Activated CD4-positive, alpha-beta T cell treated with anti-CD3 and anti-CD28 coated beads, Interleukin-2, amount 10 ng/mL, durations not matched to agents 24 days and 14 days (primary cell): Measurements from ENCODE around the gene TBCCD1. TPM values are rescaled to one million over a fixed set of nuclear protein-coding genes. Genes with fewer than 3 reads are reported as not detected.

Source experiments
- DNase-seq: peaks from one replicate; pipeline ENCODE4 v3.0.0; 2022
- H3K27ac Mint-ChIP-seq: one replicate; pipeline ENCODE4 v1.8.0; 2022; ENCODE audit warnings: mild to moderate bottlenecking, mixed read lengths
- H3K27me3 Mint-ChIP-seq: one replicate; pipeline ENCODE4 v1.8.0; 2022; ENCODE audit warnings: mixed read lengths
- H3K36me3 Mint-ChIP-seq: one replicate; pipeline ENCODE4 v1.8.0; 2022; ENCODE audit warnings: low read depth, mild to moderate bottlenecking, mixed read lengths
- H3K4me1 Mint-ChIP-seq: one replicate; pipeline ENCODE4 v1.8.0; 2021; ENCODE audit warnings: mixed read lengths
- H3K4me3 Mint-ChIP-seq: one replicate; pipeline ENCODE4 v1.8.0; 2022; ENCODE audit warnings: mild to moderate bottlenecking, moderate library complexity, mixed read lengths
- H3K9me3 Mint-ChIP-seq: one replicate; pipeline ENCODE4 v1.8.0; 2021; ENCODE audit warnings: mixed read lengths
- intact Hi-C: fragments of 100-400 bp; cut with micrococcal nuclease; formaldehyde crosslinking; loops from one replicate; pipeline ENCODE4 v1.15.1; 2023
- total RNA-seq: library from RNA; stranded (reverse); gene quantifications from 2 replicates; pipeline ENCODE4 v1.2.3, GENCODE V29; 2022

Gene TBCCD1
- total RNA-seq, 1 donor from 2014 or later: 21.4 TPM

DNA sequence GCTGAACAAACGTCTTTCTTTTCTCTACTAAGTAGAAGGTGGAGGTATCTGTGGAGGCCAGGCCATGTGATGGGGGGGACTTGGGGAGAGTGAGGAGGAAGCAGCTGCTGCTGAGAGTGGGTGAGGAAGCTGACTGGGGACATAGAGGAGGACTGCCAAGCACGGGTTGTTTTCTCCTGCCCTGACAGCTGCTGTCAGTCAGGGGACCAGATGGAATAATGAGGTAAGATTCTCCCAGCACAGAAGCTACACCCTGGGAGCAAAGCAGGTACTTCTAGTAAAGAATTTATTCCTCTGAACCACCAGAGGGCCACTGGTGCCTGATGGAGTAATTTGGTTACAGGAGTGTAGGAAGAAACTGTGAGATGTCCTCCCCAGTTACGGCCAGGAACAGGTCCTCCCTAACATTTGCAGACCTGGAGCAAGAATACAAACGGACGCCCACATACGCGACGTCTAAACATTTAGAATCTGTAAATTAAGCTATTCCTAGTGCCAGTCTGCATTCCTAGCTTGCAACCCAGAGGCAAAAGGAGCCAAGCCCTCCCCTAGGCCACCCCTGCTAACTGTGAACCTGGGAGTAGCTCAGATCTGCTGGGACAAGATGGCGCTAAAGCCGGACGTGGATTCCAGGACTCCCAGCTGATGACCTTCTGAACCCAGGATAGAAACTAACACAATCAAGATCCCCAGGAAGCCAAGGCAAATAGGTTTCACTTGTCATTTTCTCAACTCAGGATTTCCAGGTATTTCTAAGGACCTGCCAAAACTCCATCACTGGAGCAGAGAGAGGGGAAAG is 37.7 kb downstream of the TBCCD1 start:
- Mint-ChIP-seq H3K4me1 (peaks cover 31% of the 10 kb centered on the region), H3K27ac (peak overlapping the region; percentile 54)
- intact Hi-C loops: no loop called here

DNA sequence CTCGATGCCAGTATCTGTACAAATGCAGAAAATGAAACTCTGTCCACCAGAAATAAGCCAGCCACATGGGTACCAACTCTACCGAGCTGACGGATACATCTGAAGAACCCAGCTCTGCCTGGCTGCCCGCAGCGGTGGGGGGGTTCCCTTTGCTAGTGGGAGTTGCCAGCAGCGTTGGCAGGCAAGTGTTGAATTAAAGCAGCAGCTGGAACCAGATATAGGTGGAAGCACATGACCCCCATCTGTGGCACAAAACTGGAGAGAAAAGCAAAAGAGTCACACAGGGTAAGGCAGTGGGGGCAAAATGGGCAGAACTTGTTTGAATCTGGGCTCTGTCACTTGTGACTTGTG is 40.9 kb downstream of the TBCCD1 start:
- DNase-seq: no peak
- Mint-ChIP-seq H3K27ac (no peak overlapping the region), H3K4me1 (peaks cover 27% of the 10 kb centered on the region), H3K27me3 (peaks cover 2% of the 10 kb centered on the region), H3K9me3 (peaks cover 16% of the 10 kb centered on the region), H3K4me3 (no peak overlapping the region), H3K36me3 (peaks cover 9% of the 10 kb centered on the region)
- intact Hi-C loops: no loop called here

More for the DNA sequence above, 37.7 kb downstream of the TBCCD1 start:
- no peak for DNase-seq
- Mint-ChIP-seq H3K9me3 (peaks cover 12% of the 10 kb centered on the region), H3K36me3 (peaks cover 12% of the 10 kb centered on the region), H3K27me3 (peaks cover 2% of the 10 kb centered on the region), H3K4me3 (no peak overlapping the region)

DNA sequence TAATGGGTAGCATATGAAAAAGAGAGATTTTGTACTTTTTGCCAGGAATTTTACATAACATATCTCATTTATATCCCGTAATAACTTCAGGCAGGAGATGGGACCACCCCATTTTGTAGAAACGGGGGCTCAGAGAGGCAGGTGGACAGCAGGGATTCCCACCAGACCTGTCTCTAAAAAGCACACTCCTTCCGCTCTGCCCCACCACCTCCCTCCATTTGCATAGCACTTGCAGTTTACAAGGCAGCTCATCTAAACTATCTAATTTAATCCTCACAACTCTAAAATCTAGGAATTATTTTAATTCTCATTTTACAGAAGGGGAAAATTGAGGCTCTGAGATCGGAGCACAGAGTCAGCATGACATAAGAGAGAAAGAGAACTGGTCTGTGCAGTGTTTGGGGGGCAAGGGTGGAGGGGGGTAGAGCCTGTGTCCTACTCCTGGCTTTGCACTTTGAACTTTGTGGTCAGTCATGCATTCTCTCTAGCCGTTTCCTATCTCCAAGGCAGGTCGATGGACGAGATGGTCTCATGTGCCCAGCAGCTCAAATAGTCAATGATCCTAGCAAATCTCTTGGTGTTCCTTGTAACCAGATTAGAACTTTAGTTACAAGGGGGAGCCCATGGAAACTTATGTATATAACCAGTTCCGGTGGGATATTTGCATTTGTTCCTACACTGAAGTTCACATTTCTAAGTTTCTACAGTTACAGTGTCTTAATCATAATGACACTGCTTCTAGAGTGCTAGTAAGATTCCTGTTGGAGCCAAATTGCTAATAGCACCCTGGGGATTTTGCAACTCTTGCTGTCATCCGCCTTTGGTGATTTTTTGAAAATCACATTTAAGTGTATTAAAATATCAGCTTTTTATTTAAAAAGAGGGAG is 41.5 kb downstream of the TBCCD1 start:
- Mint-ChIP-seq H3K27ac (no peak overlapping the region), H3K4me1 (peaks cover 30% of the 10 kb centered on the region), H3K36me3 (peaks cover 7% of the 10 kb centered on the region), H3K4me3 (no peak overlapping the region), H3K27me3 (peaks cover 2% of the 10 kb centered on the region), H3K9me3 (peaks cover 16% of the 10 kb centered on the region)
- DNase-seq: no peak
- intact Hi-C loops: no loop called here

DNA sequence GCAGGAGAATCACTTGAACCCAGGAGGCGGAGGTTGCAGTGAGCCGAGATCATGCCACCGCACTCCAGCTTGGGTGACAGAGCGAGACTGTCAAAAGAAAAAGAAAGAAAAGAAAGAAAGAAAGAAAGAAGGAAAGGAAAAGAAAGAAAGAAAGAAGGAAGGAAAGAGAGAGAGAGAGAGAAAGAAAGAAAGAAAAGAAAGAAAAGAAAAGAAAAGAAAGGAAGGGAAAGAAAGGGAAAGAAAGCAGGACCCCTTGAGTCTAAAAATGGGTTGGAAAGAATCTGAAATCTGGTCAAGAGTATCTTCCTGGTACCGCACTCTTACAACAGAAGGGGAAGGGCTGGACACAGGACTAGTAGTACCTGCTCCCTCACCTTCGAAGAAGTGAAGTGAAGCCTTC is 42.5 kb downstream of the TBCCD1 start:
- DNase-seq: no peak
- Mint-ChIP-seq H3K4me3 (no peak overlapping the region), H3K27ac (no peak overlapping the region), H3K9me3 (peaks cover 16% of the 10 kb centered on the region), H3K27me3 (peaks cover 2% of the 10 kb centered on the region), H3K4me1 (peaks cover 28% of the 10 kb centered on the region), H3K36me3 (peaks cover 7% of the 10 kb centered on the region)
- intact Hi-C loops: no loop called here

DNA sequence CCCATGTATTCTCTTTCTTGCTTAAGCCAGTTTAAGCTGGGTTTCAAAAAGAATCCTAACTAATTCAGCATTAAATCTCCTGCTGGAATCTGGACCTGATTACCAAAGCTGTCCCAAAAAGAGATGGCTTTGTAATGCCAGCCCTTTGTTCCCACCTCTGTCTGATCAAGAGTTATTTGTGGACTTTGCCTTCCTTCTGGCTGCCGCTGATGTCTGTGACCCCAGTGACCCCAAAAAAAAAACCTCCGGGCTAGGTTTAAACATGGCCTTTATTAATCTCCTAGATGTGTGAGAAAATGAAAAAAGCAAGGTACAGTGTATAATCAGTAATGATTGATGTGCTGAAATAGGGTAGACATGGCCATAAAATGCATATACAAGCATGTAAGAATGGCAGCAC is 43.7 kb downstream of the TBCCD1 start:
- Mint-ChIP-seq H3K27ac (no peak overlapping the region), H3K4me3 (no peak overlapping the region), H3K27me3 (peaks cover 2% of the 10 kb centered on the region), H3K4me1 (peaks cover 28% of the 10 kb centered on the region), H3K9me3 (peaks cover 12% of the 10 kb centered on the region), H3K36me3 (peaks cover 7% of the 10 kb centered on the region)
- intact Hi-C loops: no loop called here
- DNase-seq: no peak

DNA sequence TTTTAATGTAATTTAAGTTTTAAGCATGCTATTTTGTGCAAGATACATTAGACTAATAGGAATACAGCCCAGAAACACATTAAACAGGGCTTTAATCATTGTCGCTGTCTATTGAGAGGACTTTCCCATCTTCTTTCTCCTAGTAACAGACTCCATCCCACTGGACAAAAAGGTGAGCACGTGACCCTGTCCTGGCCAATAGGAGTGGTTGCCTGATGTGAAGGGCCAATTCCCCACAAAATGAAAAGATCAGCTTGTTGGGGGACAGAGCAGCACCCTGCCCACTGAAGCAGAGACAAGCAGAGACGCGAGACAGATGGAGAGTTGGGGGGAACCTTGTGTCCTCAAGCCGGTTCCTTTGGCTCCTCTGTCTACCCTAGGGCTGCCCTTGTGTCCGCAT is 44.1 kb downstream of the TBCCD1 start:
- peaks cover 28% of the 10 kb centered on the region for H3K4me1 Mint-ChIP-seq
- no peak for DNase-seq
- peaks cover 9% of the 10 kb centered on the region for H3K9me3 Mint-ChIP-seq
- H3K27ac Mint-ChIP-seq: no peak overlapping the region
- peaks cover 2% of the 10 kb centered on the region for H3K27me3 Mint-ChIP-seq
- intact Hi-C loops: no loop called here
- H3K36me3 Mint-ChIP-seq: peaks cover 7% of the 10 kb centered on the region
- H3K4me3 Mint-ChIP-seq: no peak overlapping the region

DNA sequence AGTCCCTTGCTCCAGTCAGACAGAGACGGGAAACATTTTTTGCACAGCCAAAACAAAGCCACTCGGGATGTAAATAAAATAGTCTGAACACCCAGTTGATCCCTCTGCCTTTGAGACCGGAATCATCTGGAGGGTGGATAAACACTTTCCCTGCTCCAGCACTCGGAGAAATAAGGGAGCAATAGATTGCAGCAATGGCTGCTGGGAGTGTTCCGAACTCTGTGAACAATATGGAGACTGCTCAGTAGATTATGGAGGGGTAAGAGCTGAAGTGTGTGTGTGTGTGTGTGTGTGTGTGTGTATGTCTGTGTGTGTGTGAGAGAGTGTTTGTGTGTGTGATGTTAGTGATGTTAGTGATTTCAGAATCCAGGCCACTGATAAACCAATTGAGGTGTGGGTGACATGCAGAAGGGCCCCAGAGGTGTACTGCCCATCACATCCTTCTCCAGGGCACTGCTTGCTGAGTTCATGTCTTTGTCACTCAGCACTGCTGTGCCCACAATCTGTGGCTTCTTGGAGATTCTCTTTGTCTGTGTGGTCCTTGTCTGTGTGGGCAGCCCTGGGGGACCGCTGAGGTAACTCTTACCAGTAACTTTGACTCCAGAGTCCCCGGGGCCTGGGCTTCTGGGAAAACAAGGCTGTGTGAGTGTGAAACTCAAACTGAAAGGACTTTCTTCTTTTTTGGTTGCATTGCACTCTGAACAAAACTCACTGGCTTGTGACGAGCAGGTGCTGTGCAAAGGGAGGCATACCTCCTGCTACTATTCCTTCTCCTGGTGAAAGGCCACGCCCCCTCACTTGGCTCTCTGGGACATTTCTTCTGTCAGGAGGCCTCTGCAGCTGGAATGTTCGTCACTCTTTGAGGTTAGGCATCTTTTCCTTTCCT is 45.9 kb downstream of the TBCCD1 start:
- peak; percentile 68 for DNase-seq
- peaks cover 3% of the 10 kb centered on the region for H3K36me3 Mint-ChIP-seq
- H3K27me3 Mint-ChIP-seq: no peaks in the 10 kb centered on the region
- peaks cover 7% of the 10 kb centered on the region for H3K9me3 Mint-ChIP-seq
- H3K27ac Mint-ChIP-seq: peak overlapping the region; percentile 71
- peaks cover 31% of the 10 kb centered on the region for H3K4me1 Mint-ChIP-seq
- H3K4me3 Mint-ChIP-seq: peak overlapping the region; percentile 3
- intact Hi-C loops: no loop called here

DNA sequence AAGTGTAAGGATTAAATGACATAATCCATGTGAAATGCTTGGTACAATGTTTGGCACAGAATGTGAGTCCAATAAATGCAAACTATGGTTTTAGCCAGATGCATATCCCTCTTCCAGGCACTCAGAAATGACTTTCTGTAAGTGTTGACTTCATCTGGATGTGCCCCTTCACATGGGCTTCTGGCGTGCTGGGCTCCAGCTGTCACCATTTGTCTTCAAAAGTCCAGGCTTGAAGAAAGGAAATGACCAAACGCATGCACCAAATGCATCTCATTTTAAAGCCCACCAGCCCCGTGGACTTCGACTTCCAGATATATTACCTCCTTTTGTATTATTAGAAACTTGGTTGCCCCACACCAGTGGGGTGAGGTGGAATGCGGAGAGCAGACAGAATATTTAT is 46.7 kb downstream of the TBCCD1 start:
- Mint-ChIP-seq H3K4me1 (peaks cover 38% of the 10 kb centered on the region), H3K27me3 (no peaks in the 10 kb centered on the region), H3K4me3 (no peak overlapping the region), H3K27ac (no peak overlapping the region), H3K9me3 (peaks cover 7% of the 10 kb centered on the region), H3K36me3 (peaks cover 3% of the 10 kb centered on the region)
- intact Hi-C loops: no loop called here
- no peak for DNase-seq

DNA sequence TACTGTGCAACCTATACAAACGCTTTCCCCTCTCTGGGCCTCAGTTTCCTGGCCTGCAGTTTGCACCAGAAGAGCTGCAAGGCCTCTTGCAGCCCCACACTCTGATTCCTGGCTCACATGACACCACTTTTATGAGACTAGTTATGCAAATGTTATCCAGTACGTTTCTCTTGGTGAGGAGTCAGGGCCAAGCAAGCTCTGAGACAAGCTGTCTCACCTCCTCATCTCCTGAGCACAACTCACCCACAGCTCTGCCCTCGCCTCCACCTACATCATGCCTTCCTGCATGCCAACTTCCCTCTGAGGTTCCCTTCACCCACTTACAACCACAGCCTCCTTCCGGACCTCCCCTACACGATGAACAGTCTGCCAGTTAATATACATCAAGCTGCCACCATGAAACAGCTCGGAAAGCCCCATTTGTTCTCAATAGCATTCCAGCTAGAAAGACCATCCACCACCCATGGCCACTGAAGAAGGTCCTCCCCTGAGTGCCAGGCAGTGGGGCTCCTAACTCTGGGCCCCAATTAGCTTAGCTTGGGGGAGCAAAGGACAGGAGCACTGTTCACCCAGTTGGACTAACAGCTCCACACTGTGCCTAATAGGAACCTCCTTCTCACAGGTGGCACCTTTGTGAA is 48.0 kb downstream of the TBCCD1 start:
- intact Hi-C loops: loop anchor here (1.0 kb wide), 1 partner anchor 15 kb away; no protein-coding TSS in a partner anchor
- Mint-ChIP-seq H3K36me3 (peaks cover 3% of the 10 kb centered on the region), H3K9me3 (peaks cover 7% of the 10 kb centered on the region), H3K4me3 (peak overlapping the region; percentile 9), H3K27me3 (no peaks in the 10 kb centered on the region), H3K27ac (peak overlapping the region; percentile 82), H3K4me1 (peaks cover 49% of the 10 kb centered on the region)
- peak; percentile 75 for DNase-seq

DNA sequence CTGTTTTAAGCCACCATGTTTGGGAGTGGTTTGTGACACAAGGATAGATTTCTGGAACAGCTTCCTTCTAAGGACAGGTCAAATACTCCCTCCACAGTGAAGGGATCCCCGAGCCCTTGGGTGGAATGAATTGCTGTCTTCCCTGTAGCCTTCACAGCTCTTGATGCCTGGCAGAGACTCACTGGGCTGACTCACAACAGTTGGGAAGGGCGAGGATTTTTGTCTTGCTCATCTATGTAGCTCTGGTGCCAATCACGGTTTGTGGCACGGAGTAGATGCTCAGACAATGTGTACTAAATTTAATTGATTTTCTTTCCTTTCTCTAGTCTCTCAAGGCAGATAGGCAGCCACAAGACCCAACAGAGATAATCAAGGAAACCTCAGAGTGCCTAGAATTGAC is 49.9 kb downstream of the TBCCD1 start:
- no peaks in the 10 kb centered on the region for H3K36me3 Mint-ChIP-seq

DNA sequence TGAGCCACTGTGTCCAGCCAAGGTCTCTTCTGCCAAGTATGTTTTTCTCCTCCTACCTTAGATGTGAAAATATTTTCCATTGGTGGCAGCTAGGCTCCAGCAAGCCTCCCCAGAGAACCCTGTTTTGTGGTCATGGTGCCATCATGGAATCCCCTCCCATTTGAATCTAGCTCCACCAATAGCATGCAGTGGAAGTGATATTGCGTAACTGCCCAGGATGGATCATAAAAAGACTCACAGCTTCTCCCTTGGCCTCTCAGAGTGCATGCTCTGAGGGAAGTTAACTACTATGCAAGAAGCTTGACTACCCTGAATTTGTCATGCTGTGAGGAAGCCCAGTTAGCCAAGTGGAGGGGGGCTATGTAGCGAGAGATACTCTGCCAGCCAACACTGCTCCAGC is 50.5 kb downstream of the TBCCD1 start:
- H3K4me3 Mint-ChIP-seq: no peak overlapping the region
- peaks cover 3% of the 10 kb centered on the region for H3K9me3 Mint-ChIP-seq
- intact Hi-C loops: no loop called here
- H3K27ac Mint-ChIP-seq: no peak overlapping the region
- H3K4me1 Mint-ChIP-seq: peaks cover 46% of the 10 kb centered on the region
- DNase-seq: no peak
- no peaks in the 10 kb centered on the region for H3K27me3 Mint-ChIP-seq
- H3K36me3 Mint-ChIP-seq: no peaks in the 10 kb centered on the region

More for the DNA sequence above, 49.9 kb downstream of the TBCCD1 start:
- Mint-ChIP-seq H3K27ac (no peak overlapping the region), H3K4me1 (peaks cover 49% of the 10 kb centered on the region), H3K27me3 (no peaks in the 10 kb centered on the region), H3K4me3 (no peak overlapping the region), H3K9me3 (peaks cover 3% of the 10 kb centered on the region)
- DNase-seq: no peak
- intact Hi-C loops: no loop called here

DNA sequence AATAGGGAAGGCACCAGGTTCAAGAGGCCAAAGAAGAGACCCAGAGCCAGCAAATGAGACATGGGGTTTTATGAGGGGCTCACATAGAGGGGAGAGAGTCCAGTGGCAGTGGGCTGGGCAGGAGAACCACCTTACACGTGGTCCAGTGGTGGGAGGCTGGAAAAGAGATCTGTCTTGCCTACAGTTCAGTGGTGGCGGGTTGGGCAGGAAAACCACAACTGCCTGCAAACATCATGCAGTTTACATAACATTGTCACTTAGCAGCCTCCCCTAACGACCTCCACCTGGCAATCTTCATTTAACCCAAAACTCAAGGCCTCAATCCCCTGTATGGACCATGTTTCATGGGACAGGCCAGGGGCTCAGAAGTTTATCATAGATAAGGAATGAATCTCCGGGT is 52.0 kb downstream of the TBCCD1 start:
- intact Hi-C loops: no loop called here
- Mint-ChIP-seq H3K4me3 (peak overlapping the region; percentile 9), H3K27ac (peak overlapping the region; percentile 76)

More for the DNA sequence above, 52.0 kb downstream of the TBCCD1 start:
- no peaks in the 10 kb centered on the region for H3K27me3 Mint-ChIP-seq
- peaks cover 43% of the 10 kb centered on the region for H3K4me1 Mint-ChIP-seq
- DNase-seq: peak; percentile 79
- peaks cover 3% of the 10 kb centered on the region for H3K9me3 Mint-ChIP-seq
- no peaks in the 10 kb centered on the region for H3K36me3 Mint-ChIP-seq
